ENCODE measurements around the gene SLC1A6. TPM values are rescaled to one million over a fixed set of nuclear protein-coding genes. Genes with fewer than 3 reads are reported as not detected.

SLC1A6 gene
- total and polyA plus RNA-seq, 2 donors from 2014 or later: not detected

- FAIRE-seq: no peak
- Histone ChIP-seq H3K4me3 (ENCODE audit: low read length in 3 of 3) (no peak overlapping the region), H3K36me3 (ENCODE audit: control insufficient read depth in 2 of 3, insufficient read depth in 3 of 3, low read length in 3 of 3) (no peaks in the 10 kb centered on the region), H3K9me3 (ENCODE audit: control insufficient read depth in 2 of 3, insufficient read depth in 1 of 3, low read length in 3 of 3) (no peaks in the 10 kb centered on the region), H3K27ac (ENCODE audit: low read depth in 2 of 2, low read length in 2 of 2) (no peak overlapping the region), H3K4me1 (ENCODE audit: control insufficient read depth in 2 of 3, insufficient read depth in 2 of 3, low read depth in 1 of 3, low read length in 3 of 3) (no peaks in the 10 kb centered on the region), H3K9ac (ENCODE audit: low read length in 3 of 3) (no peak overlapping the region), H3K27me3 (ENCODE audit: control insufficient read depth, insufficient read depth, low read length) (no peaks in the 10 kb centered on the region)
- intact Hi-C loops (cut with DNase I): no loop called here
- no peak for TF ChIP-seq CTCF (IDR thresholded peaks at IDR 0.05; ENCODE audit: borderline replicate concordance, extremely low read depth, insufficient read depth)
- no peak for DNase-seq
These were observed 11.4 kb downstream of the SLC1A6 start for GRCh38 chr19:14968247-14968646.

- Histone ChIP-seq H3K9me3 (ENCODE audit: control insufficient read depth in 2 of 3, insufficient read depth in 1 of 3, low read length in 3 of 3) (peaks cover 0 to 33% (median 12%) of the 10 kb centered on the region in 3 donors), H3K27me3 (ENCODE audit: control insufficient read depth, insufficient read depth, low read length) (no peaks in the 10 kb centered on the region), H3K36me3 (ENCODE audit: control insufficient read depth in 2 of 3, insufficient read depth in 3 of 3, low read length in 3 of 3) (no peaks in the 10 kb centered on the region), H3K27ac (ENCODE audit: low read depth in 2 of 2, low read length in 2 of 2) (no peak overlapping the region), H3K9ac (ENCODE audit: low read length in 3 of 3) (no peak overlapping the region), H3K4me3 (ENCODE audit: low read length in 3 of 3) (no peak overlapping the region), H3K4me1 (ENCODE audit: control insufficient read depth in 2 of 3, insufficient read depth in 2 of 3, low read depth in 1 of 3, low read length in 3 of 3) (no peaks in the 10 kb centered on the region)
- no peak for TF ChIP-seq CTCF (IDR thresholded peaks at IDR 0.05; ENCODE audit: borderline replicate concordance, extremely low read depth, insufficient read depth)
- intact Hi-C loops (cut with DNase I): no loop called here
- FAIRE-seq (no peak), DNase-seq (no peak)
These were observed 17.5 kb downstream of the SLC1A6 start for GRCh38 chr19:14961956-14962685.

- DNase-seq (no peak), FAIRE-seq (no peak)
- H3K9ac ChIP-seq (ENCODE audit: low read length in 3 of 3): no peak overlapping the region
- H3K4me3 ChIP-seq (ENCODE audit: low read length in 3 of 3): no peak overlapping the region
- intact Hi-C loops (cut with DNase I): no loop called here
- H3K27me3 ChIP-seq (ENCODE audit: control insufficient read depth, insufficient read depth, low read length): no peaks in the 10 kb centered on the region
- H3K36me3 ChIP-seq (ENCODE audit: control insufficient read depth in 2 of 3, insufficient read depth in 3 of 3, low read length in 3 of 3): no peaks in the 10 kb centered on the region
- peaks cover 0 to 35% (median 14%) of the 10 kb centered on the region in 3 donors for H3K9me3 ChIP-seq (ENCODE audit: control insufficient read depth in 2 of 3, insufficient read depth in 1 of 3, low read length in 3 of 3)
- no peaks in the 10 kb centered on the region for H3K4me1 ChIP-seq (ENCODE audit: control insufficient read depth in 2 of 3, insufficient read depth in 2 of 3, low read depth in 1 of 3, low read length in 3 of 3)
- no peak for TF ChIP-seq CTCF (IDR thresholded peaks at IDR 0.05; ENCODE audit: borderline replicate concordance, extremely low read depth, insufficient read depth)
- no peak overlapping the region for H3K27ac ChIP-seq (ENCODE audit: low read depth in 2 of 2, low read length in 2 of 2)
These were observed 20.4 kb downstream of the SLC1A6 start for GRCh38 chr19:14959263-14959662.
